Lower leg skin (tissue), 4 donors: ENCODE data around the gene TP53AIP1. TPM values are rescaled to one million over a fixed set of nuclear protein-coding genes. Genes with fewer than 3 reads are reported as not detected.

Experiments used
- DNase-seq, 2 donors: peaks; one replicate each; pipeline ENCODE4 v3.0.0-alpha.2; 2019; ENCODE audit warnings: low spot score in 2 of 2
- H3K4me3 ChIP-seq: fragments of 200-600 bp; sonication (generic); 2 replicates; pipeline ENCODE4 v1.5.1; 2017; ENCODE audit warnings: mild to moderate bottlenecking, low read depth; ENCODE audit not compliant: poor library complexity, severe bottlenecking
- POLR2A ChIP-seq, 2 donors: fragments of 450-650 bp; IDR thresholded peaks; one replicate each; pipeline ENCODE4 v1.6.1; 2016 to 2017; ENCODE audit warnings: antibody characterized with exemption in 2 of 2, mild to moderate bottlenecking in 1 of 2, moderate library complexity in 1 of 2
- WGBS, 2 donors: methylation state at CpG; one replicate each; pipeline ENCODE4 v1.1.5; 2018; 5-methylcytosine and 5-hydroxymethylcytosine counted together
- intact Hi-C: fragments of 100-400 bp; cut with DNase I; formaldehyde crosslinking; loops from one replicate; pipeline ENCODE4 v1.15.0; 2023; ENCODE audit warnings: low total_unique reads
- total RNA-seq, 4 donors: library from RNA; depleted of rRNA; stranded (reverse); fragments of >200 nt; gene quantifications; one replicate each; pipeline ENCODE4 v1.1.0, GENCODE V29; 2016
- TF ChIP-seq, protein P1 (sequence below), 3 donors: fragments of 450-650 bp; IDR thresholded peaks; one replicate each; pipeline ENCODE4 v1.5.1; 2016; ENCODE audit warnings: antibody characterized with exemption in 3 of 3, mild to moderate bottlenecking in 3 of 3, moderate library complexity in 2 of 3

Gene TP53AIP1
- total RNA-seq, 4 donors from 2014 or later = 9.2 to 17.3 (median 16.2) TPM

DNA sequence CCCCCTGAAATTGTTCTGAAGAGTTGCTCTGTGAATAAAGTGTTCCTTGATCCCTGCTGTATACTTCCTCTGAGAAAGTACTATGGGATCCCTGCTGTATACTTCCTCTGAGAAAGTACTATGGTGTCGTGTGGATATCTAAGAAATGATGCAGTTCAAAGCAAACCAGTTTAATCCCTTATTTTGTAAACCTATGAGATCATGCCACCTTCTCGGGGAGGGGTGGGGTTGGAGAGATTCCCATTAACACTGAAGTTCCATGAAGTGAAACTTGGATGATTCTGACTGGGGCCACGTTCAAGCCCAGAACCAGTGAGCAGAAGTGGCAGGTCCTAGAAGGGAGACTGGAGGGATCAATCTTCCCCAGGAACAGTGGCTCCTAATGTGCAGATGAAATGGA is 13.0 kb upstream of the TP53AIP1 start:
- 43 to 53% methylated on average over 3 of the region's 3 CpGs for WGBS, 2 donors
- TF ChIP-seq, protein P1, sequence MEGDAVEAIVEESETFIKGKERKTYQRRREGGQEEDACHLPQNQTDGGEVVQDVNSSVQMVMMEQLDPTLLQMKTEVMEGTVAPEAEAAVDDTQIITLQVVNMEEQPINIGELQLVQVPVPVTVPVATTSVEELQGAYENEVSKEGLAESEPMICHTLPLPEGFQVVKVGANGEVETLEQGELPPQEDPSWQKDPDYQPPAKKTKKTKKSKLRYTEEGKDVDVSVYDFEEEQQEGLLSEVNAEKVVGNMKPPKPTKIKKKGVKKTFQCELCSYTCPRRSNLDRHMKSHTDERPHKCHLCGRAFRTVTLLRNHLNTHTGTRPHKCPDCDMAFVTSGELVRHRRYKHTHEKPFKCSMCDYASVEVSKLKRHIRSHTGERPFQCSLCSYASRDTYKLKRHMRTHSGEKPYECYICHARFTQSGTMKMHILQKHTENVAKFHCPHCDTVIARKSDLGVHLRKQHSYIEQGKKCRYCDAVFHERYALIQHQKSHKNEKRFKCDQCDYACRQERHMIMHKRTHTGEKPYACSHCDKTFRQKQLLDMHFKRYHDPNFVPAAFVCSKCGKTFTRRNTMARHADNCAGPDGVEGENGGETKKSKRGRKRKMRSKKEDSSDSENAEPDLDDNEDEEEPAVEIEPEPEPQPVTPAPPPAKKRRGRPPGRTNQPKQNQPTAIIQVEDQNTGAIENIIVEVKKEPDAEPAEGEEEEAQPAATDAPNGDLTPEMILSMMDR (IDR thresholded peaks at IDR 0.05) = no peak
- TF ChIP-seq POLR2A (IDR thresholded peaks at IDR 0.05) = no peak
- no peak for DNase-seq
- intact Hi-C loops = loop anchor here (5.0 kb wide), 2 partner anchors 73 to 783 kb away; no protein-coding TSS in a partner anchor
- H3K4me3 ChIP-seq = no peak overlapping the region

DNA sequence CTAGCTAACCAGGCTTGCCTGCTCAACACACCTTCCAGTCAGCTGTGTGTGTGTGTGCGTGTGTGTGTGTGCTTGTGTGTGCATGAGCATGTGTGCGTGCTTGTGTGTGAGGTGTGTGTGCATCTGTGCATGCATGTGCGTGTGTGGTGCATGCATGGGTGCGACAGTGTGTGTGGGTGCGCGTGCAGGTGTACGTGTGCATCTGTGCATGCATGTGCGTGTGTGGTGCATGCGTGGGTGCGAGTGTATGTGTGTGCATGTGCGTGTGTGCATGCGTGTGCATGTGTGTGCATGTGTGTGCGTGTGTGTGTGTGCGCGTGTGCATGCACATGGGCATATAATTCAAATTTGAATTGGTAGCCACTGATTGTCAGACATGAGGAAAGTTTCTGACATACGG is 10.5 kb upstream of the TP53AIP1 start:
- H3K4me3 ChIP-seq = no peak overlapping the region
- 93 to 94% methylated on average over 16 of the region's 16 CpGs for WGBS, 2 donors
- no peak for TF ChIP-seq POLR2A (IDR thresholded peaks at IDR 0.05)
- DNase-seq = no peak
- intact Hi-C loops = no loop called here

DNA sequence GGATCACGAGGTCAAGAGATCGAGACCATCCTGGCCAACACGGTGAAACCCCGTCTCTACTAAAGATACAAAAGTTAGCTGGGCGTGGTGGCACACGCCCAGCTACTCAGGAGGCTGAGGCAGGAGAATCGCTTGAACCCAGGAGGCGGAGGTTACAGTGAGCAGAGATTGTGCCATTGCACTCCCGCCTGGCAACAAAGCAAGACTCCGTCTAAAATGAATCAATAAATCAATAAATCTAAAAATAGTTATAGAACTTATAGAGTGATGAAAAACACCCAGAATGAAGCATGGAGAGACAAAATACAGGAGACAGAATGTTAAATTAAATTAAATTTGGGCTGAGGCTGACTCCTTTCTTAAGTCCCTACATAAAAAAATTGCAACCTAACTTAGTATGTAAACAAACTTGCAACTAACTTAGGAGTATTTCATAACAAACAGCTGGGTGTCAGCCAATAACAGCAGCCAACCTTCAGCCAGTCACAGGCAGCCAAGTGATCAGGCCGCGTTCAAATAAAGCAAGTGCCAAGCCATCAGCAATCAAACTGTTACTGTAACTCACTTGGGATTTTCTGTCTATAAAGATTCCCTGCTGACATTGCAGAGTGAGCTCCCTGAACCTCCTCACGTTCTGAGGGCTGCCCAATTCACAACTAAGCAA is 7.3 kb upstream of the TP53AIP1 start:
- no peak overlapping the region for H3K4me3 ChIP-seq
- WGBS, 2 donors = 61 to 66% methylated on average over 13 of the region's 13 CpGs
- no peak for DNase-seq
- TF ChIP-seq POLR2A (IDR thresholded peaks at IDR 0.05) = no peak
- TF ChIP-seq, protein P1 (IDR thresholded peaks at IDR 0.05) = no peak
- intact Hi-C loops = no loop called here

DNA sequence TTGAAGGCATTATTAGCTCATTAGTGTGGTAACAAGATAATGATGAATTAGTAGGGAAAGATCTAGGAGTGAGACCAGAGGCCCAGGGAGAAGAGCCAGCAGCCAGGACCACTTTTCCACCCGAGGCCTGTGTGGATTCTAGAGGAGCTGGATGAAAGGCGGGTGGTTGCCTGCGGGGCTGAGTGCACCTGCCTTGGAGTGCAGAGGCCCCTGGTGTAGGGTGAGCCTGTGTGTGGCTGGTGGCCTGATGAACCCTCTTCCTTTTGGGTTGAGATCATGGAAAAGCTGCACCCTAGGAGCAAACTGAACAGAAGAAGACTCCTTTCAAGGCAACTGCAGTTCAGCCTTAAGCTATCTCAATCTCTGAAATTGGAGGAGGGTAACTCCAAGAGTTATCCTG is 5.9 kb upstream of the TP53AIP1 start:
- WGBS, 2 donors = 57 to 81% methylated on average over 3 of the region's 3 CpGs
- DNase-seq = no peak
- intact Hi-C loops = no loop called here
- H3K4me3 ChIP-seq = no peak overlapping the region
- TF ChIP-seq, protein P1 (IDR thresholded peaks at IDR 0.05) = no peak
- no peak for TF ChIP-seq POLR2A (IDR thresholded peaks at IDR 0.05)

DNA sequence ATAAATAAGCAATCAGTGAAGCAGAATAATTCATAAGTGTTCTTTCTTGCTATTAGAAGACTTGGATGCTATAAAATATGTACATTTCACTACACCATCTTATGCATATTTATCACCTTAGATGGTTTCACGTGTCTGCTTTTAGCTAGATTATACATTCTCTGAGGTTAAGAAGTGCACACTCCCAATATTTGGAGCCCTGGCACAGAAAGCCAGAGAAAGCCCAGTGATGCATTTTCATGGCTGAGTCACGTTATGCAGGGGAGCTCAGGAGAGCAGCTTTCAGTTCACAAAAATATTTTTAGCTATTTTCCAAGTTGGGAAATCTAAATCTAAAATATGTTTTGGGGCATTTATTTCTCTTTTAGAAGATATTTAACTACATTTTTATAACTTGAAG is 5.1 kb upstream of the TP53AIP1 start:
- intact Hi-C loops = no loop called here
- TF ChIP-seq, protein P1 (IDR thresholded peaks at IDR 0.05) = no peak
- TF ChIP-seq POLR2A (IDR thresholded peaks at IDR 0.05) = no peak
- 76 to 81% methylated on average over 2 of the region's 2 CpGs for WGBS, 2 donors
- H3K4me3 ChIP-seq = no peak overlapping the region
- no peak for DNase-seq

DNA sequence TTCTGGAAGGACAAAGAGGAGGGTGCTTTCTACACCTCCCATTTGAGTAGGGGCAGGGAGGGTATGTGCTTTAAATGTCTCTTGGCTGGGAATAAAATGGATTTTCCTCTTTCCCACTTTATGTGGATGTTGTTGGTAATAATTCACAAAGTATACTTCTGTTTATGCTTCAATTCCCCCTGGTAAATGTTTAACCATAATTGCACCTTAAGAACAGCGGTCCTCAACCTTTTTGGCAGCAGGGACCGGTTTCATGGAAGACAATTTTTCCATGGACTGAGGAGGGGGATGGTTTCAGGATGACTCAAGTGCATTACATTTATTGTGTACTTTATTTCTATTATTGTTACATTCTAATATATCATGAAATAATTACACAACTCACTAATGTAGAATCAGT is 4.0 kb upstream of the TP53AIP1 start:
- H3K4me3 ChIP-seq = no peak overlapping the region
- no peak for DNase-seq
- 92 to 94% methylated on average over 2 of the region's 2 CpGs for WGBS, 2 donors
- TF ChIP-seq POLR2A (IDR thresholded peaks at IDR 0.05) = no peak
- TF ChIP-seq, protein P1 (IDR thresholded peaks at IDR 0.05) = no peak
- intact Hi-C loops = no loop called here
